GM12872 (cell line): ENCODE results near the gene MSTO1.

Experiments used
- CTCF ChIP-seq: IDR thresholded peaks from 3 replicates; pipeline ENCODE4 v1.5.1; 2011; ENCODE audit warnings: low read depth, mild to moderate bottlenecking, low read length, moderate library complexity; ENCODE audit not compliant: insufficient read depth

Gene MSTO1

GRCh38 chr1:155643230-155643629 lies 33.2 kb downstream of the MSTO1 start:
- no peak for TF ChIP-seq CTCF

- TF ChIP-seq CTCF: no peak
These were observed 35.1 kb downstream of the MSTO1 start for GRCh38 chr1:155645034-155645598.

- no peak for TF ChIP-seq CTCF
These were observed 35.6 kb downstream of the MSTO1 start for GRCh38 chr1:155645648-155646047.

- TF ChIP-seq CTCF: no peak
These were observed 36.3 kb downstream of the MSTO1 start for GRCh38 chr1:155646307-155646706.

- TF ChIP-seq CTCF: no peak
These were observed 38.5 kb downstream of the MSTO1 start for GRCh38 chr1:155648207-155649147.

- no peak for TF ChIP-seq CTCF
These were observed 39.7 kb downstream of the MSTO1 start for GRCh38 chr1:155649676-155650075.

- no peak for TF ChIP-seq CTCF
These were observed 40.3 kb downstream of the MSTO1 start for GRCh38 chr1:155650231-155650757.
